Astrocyte (in vitro differentiated cells and primary cell): ENCODE measurements around the gene PPM1H. TPM values are rescaled to one million over a fixed set of nuclear protein-coding genes. Genes with fewer than 3 reads are reported as not detected.
"Not testable (repeated sequence)": the region's sequence is repeated elsewhere in the genome, so short reads cannot be mapped to it uniquely, and the experiment has no call there.

Experiments
- DNase-seq: peaks from one replicate; pipeline ENCODE4 v3.0.0-alpha.2; 2010; ENCODE audit warnings: low read depth
- FAIRE-seq: peaks from 2 replicates; lab custom pipeline; 2011; peaks lifted over from hg19 to GRCh38; lab: Jason Lieb, UNC
- H2AFZ ChIP-seq: 2 replicates; pipeline ENCODE4 v1.6.0; 2012; ENCODE audit warnings: low read depth, low read length, inconsistent platforms
- H3K27ac ChIP-seq: 2 replicates; pipeline ENCODE4 v1.5.1; 2011; ENCODE audit warnings: low read depth, low read length, inconsistent platforms
- H3K27me3 ChIP-seq: 2 replicates; pipeline ENCODE4 v1.6.0; 2011; ENCODE audit warnings: low read length, inconsistent platforms; ENCODE audit not compliant: insufficient read depth
- H3K36me3 ChIP-seq: 2 replicates; pipeline ENCODE4 v1.5.1; 2011; ENCODE audit warnings: low read length, inconsistent platforms; ENCODE audit not compliant: insufficient read depth
- H3K4me1 ChIP-seq: 2 replicates; pipeline ENCODE4 v1.5.1; 2011; ENCODE audit warnings: low read length, inconsistent platforms; ENCODE audit not compliant: insufficient read depth
- H3K4me2 ChIP-seq: 2 replicates; pipeline ENCODE4 v1.6.0; 2012; ENCODE audit warnings: low read length, inconsistent platforms
- H3K4me3 ChIP-seq: 2 replicates; pipeline ENCODE4 v1.5.1; 2011; ENCODE audit warnings: low read depth, mild to moderate bottlenecking, low read length, inconsistent platforms; ENCODE audit not compliant: insufficient read depth
- H3K79me2 ChIP-seq: 2 replicates; pipeline ENCODE4 v1.6.0; 2012; ENCODE audit warnings: mild to moderate bottlenecking, low read length, inconsistent platforms; ENCODE audit not compliant: insufficient read depth
- H3K9ac ChIP-seq: 2 replicates; pipeline ENCODE4 v1.6.0; 2012; ENCODE audit warnings: mild to moderate bottlenecking, low read length, inconsistent platforms
- H3K9me3 ChIP-seq: 2 replicates; pipeline ENCODE4 v1.5.1; 2012; ENCODE audit warnings: low read depth, mild to moderate bottlenecking, low read length, inconsistent platforms; ENCODE audit not compliant: insufficient read depth
- H4K20me1 ChIP-seq: 2 replicates; pipeline ENCODE4 v1.6.0; 2012; ENCODE audit warnings: low read length, inconsistent platforms; ENCODE audit not compliant: insufficient read depth
- H3K27ac Mint-ChIP-seq: one replicate; pipeline ENCODE4 v1.8.0; 2021; ENCODE audit warnings: mild to moderate bottlenecking, mixed read lengths; ENCODE audit not compliant: unreplicated experiment
- H3K27me3 Mint-ChIP-seq: one replicate; pipeline ENCODE4 v1.8.0; 2021; ENCODE audit warnings: low read depth, mixed read lengths; ENCODE audit not compliant: unreplicated experiment
- H3K36me3 Mint-ChIP-seq: one replicate; pipeline ENCODE4 v1.8.0; 2021; ENCODE audit warnings: low read depth, mixed read lengths; ENCODE audit not compliant: unreplicated experiment
- H3K4me1 Mint-ChIP-seq: one replicate; pipeline ENCODE4 v1.8.0; 2021; ENCODE audit warnings: low read depth, mixed read lengths; ENCODE audit not compliant: unreplicated experiment
- H3K4me3 Mint-ChIP-seq: one replicate; pipeline ENCODE4 v1.8.0; 2021; ENCODE audit warnings: mild to moderate bottlenecking, moderate library complexity, mixed read lengths; ENCODE audit not compliant: unreplicated experiment
- H3K9me3 Mint-ChIP-seq: one replicate; pipeline ENCODE4 v1.8.0; 2021; ENCODE audit warnings: mild to moderate bottlenecking, mixed read lengths; ENCODE audit not compliant: unreplicated experiment
- CTCF ChIP-seq: IDR thresholded peaks from 2 replicates; pipeline ENCODE4 v1.5.1; 2011; ENCODE audit warnings: low read depth, mild to moderate bottlenecking, inconsistent platforms, low read length, moderate library complexity; ENCODE audit not compliant: insufficient read depth
- EZH2 ChIP-seq: IDR thresholded peaks from 2 replicates; pipeline ENCODE4 v1.6.1; 2012; ENCODE audit warnings: mild to moderate bottlenecking, low read length, inconsistent platforms; ENCODE audit not compliant: insufficient read depth
- total RNA-seq: library from RNA; stranded (reverse); gene quantifications from 2 replicates; pipeline ENCODE4 v1.2.1, GENCODE V29; 2021

Gene PPM1H
- total RNA-seq, 1 donor from 2014 or later: 7.8 TPM

- Histone ChIP-seq H3K9me3 (no peaks in the 10 kb centered on the region), H2AFZ (no peak overlapping the region), H4K20me1 (no peaks in the 10 kb centered on the region), H3K4me3 (no peak overlapping the region), H3K36me3 (no peaks in the 10 kb centered on the region), H3K9ac (no peak overlapping the region), H3K79me2 (no peaks in the 10 kb centered on the region), H3K27ac (no peak overlapping the region), H3K27me3 (no peaks in the 10 kb centered on the region), H3K4me1 (no peaks in the 10 kb centered on the region), H3K4me2 (no peak overlapping the region)
- H3K27me3 Mint-ChIP-seq: no peaks in the 10 kb centered on the region
- FAIRE-seq: no peak
- no peaks in the 10 kb centered on the region for H3K36me3 Mint-ChIP-seq
- no peak overlapping the region for H3K4me3 Mint-ChIP-seq
- H3K9me3 Mint-ChIP-seq: no peaks in the 10 kb centered on the region
- DNase-seq: no peak
- no peaks in the 10 kb centered on the region for H3K4me1 Mint-ChIP-seq
- TF ChIP-seq CTCF (no peak), EZH2 (no peak)
- no peak overlapping the region for H3K27ac Mint-ChIP-seq
Observed at GRCh38 chr12:62948123-62948522, 13.2 kb upstream of the PPM1H start.

GRCh38 chr12:62947364-62947763 is 12.4 kb upstream of the PPM1H start:
- no peak overlapping the region for H3K4me3 ChIP-seq
- H3K4me1 Mint-ChIP-seq: no peaks in the 10 kb centered on the region
- FAIRE-seq (no peak), DNase-seq (no peak)
- H3K27ac ChIP-seq: no peak overlapping the region
- no peaks in the 10 kb centered on the region for H3K36me3 Mint-ChIP-seq
- no peak overlapping the region for H3K27ac Mint-ChIP-seq
- no peaks in the 10 kb centered on the region for H3K27me3 ChIP-seq
- H3K9ac ChIP-seq: no peak overlapping the region
- no peaks in the 10 kb centered on the region for H3K9me3 ChIP-seq
- no peaks in the 10 kb centered on the region for H3K9me3 Mint-ChIP-seq
- H2AFZ ChIP-seq: no peak overlapping the region
- no peak overlapping the region for H3K4me3 Mint-ChIP-seq
- no peaks in the 10 kb centered on the region for H3K27me3 Mint-ChIP-seq
- H4K20me1 ChIP-seq: no peaks in the 10 kb centered on the region
- H3K4me1 ChIP-seq: no peaks in the 10 kb centered on the region
- H3K4me2 ChIP-seq: no peak overlapping the region
- TF ChIP-seq CTCF: no peak
- TF ChIP-seq EZH2: no peak
- no peaks in the 10 kb centered on the region for H3K79me2 ChIP-seq
- no peaks in the 10 kb centered on the region for H3K36me3 ChIP-seq

- Histone ChIP-seq H4K20me1 (no peaks in the 10 kb centered on the region), H2AFZ (no peak overlapping the region), H3K9me3 (no peaks in the 10 kb centered on the region), H3K79me2 (no peaks in the 10 kb centered on the region), H3K4me2 (no peak overlapping the region), H3K27ac (no peak overlapping the region), H3K4me1 (no peaks in the 10 kb centered on the region), H3K27me3 (no peaks in the 10 kb centered on the region), H3K9ac (no peak overlapping the region), H3K36me3 (no peaks in the 10 kb centered on the region), H3K4me3 (no peak overlapping the region)
- TF ChIP-seq EZH2 (no peak), CTCF (no peak)
- no peak overlapping the region for H3K27ac Mint-ChIP-seq
- DNase-seq: no peak
- FAIRE-seq: no peak
- H3K27me3 Mint-ChIP-seq: no peaks in the 10 kb centered on the region
- H3K4me3 Mint-ChIP-seq: no peak overlapping the region
- no peaks in the 10 kb centered on the region for H3K9me3 Mint-ChIP-seq
- no peaks in the 10 kb centered on the region for H3K36me3 Mint-ChIP-seq
- no peaks in the 10 kb centered on the region for H3K4me1 Mint-ChIP-seq
Observed at GRCh38 chr12:62943779-62944395, 8.9 kb upstream of the PPM1H start.

GRCh38 chr12:62942316-62942715 is 7.4 kb upstream of the PPM1H start:
- H3K9ac ChIP-seq, H3K9me3 ChIP-seq, H3K27me3 Mint-ChIP-seq, H2AFZ ChIP-seq, H3K36me3 Mint-ChIP-seq, H3K27ac ChIP-seq, H3K4me1 ChIP-seq, DNase-seq, H3K79me2 ChIP-seq, H3K4me3 ChIP-seq, H3K36me3 ChIP-seq, H3K4me3 Mint-ChIP-seq, H3K4me2 ChIP-seq, H4K20me1 ChIP-seq, H3K9me3 Mint-ChIP-seq, H3K27ac Mint-ChIP-seq, H3K4me1 Mint-ChIP-seq, H3K27me3 ChIP-seq: not testable (repeated sequence)
- FAIRE-seq: peak; percentile 13
